Stimulated activated naive B cell treated with anti-CD40 and anti-IgM and Interleukin-4, amounts not matched to agents 10 μg/mL and 1 μg/mL and 100 μg/mL, for 72 hours (primary cell): Measurements from ENCODE around the gene TGFBR3L.
"Not testable (repeated sequence)": the region's sequence is repeated elsewhere in the genome, so short reads cannot be mapped to it uniquely, and the experiment has no call there.

Experiments
- ATAC-seq, 2 donors: fragments of 150-1000 bp; cut with Tn5 transposase; replicated peaks; 2 replicates each; pipeline ENCODE4 v1.10.0; 2021; ENCODE audit warnings: moderate library complexity in 1 of 2
- DNase-seq: peaks from one replicate; pipeline ENCODE4 v3.0.0; 2021
- H3K27ac Mint-ChIP-seq: one replicate; pipeline ENCODE4 v1.8.0; 2022; ENCODE audit warnings: mild to moderate bottlenecking, mixed read lengths
- H3K27me3 Mint-ChIP-seq, 2 donors: one replicate each; pipeline ENCODE4 v1.8.0; 2022; ENCODE audit warnings: mixed read lengths in 2 of 2
- H3K36me3 Mint-ChIP-seq, 2 donors: one replicate each; pipeline ENCODE4 v1.8.0; 2022; ENCODE audit warnings: mixed read lengths in 2 of 2, mild to moderate bottlenecking in 1 of 2
- H3K4me1 Mint-ChIP-seq, 2 donors: one replicate each; pipeline ENCODE4 v1.8.0; 2022; ENCODE audit warnings: mixed read lengths in 2 of 2, mild to moderate bottlenecking in 1 of 2
- H3K4me3 Mint-ChIP-seq, 2 donors: one replicate each; pipeline ENCODE4 v1.8.0; 2022; ENCODE audit warnings: mild to moderate bottlenecking in 2 of 2, mixed read lengths in 2 of 2, moderate library complexity in 1 of 2
- H3K9me3 Mint-ChIP-seq, 2 donors: one replicate each; pipeline ENCODE4 v1.8.0; 2022; ENCODE audit warnings: mixed read lengths in 2 of 2, mild to moderate bottlenecking in 1 of 2

The TGFBR3L gene

DNA sequence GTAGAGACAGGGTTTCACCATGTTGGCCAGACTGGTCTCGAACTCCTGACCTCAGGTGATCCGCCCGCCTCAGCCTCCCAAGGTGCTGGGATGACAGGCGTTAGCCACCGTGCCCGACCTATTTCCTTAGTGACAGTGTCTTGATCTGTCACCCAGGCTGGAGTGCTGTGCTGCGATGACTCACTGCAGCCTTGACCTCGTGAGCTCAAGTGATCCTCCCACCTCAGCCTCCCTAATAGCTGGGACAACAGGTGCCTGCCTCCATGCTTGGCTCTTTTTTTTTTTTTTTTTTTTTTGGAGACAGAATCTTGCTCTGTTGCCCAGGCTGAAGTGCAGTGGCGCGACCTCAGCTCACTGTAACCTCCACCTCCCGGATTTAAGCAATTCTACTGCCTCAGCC lies 15.4 kb downstream of the TGFBR3L start:
- not testable (repeated sequence) for H3K9me3 Mint-ChIP-seq, H3K27ac Mint-ChIP-seq, ATAC-seq, DNase-seq, H3K4me3 Mint-ChIP-seq, H3K27me3 Mint-ChIP-seq
- H3K36me3 Mint-ChIP-seq, result peaks cover 37 to 53% of the 10 kb centered on the region in 2 donors
- H3K4me1 Mint-ChIP-seq, result peaks cover 9 to 29% of the 10 kb centered on the region in 2 donors

DNA sequence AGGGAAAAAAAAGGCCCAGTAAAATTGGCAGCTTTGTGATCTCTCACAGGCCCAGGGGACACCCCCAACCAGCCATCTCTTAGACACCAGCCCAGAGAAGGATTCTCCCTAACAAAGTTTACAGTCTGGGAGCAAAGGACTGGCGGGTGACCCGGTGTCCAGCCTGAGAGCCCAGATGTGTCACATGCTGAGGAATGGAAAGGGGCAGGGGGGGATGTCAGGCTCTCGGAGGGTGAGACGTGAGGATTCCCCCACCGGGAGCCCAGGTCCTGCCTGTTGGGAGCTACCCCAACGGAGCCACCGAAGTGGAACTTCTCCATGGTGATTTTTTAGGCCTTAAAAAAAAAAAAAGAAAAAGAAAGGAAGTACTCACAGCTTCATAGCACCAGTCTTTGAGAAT lies 16.1 kb downstream of the TGFBR3L start:
- peaks cover 8 to 25% of the 10 kb centered on the region in 2 donors for H3K4me1 Mint-ChIP-seq
- H3K36me3 Mint-ChIP-seq, result peaks cover 38 to 56% of the 10 kb centered on the region in 2 donors
- H3K27ac Mint-ChIP-seq, result no peak overlapping the region
- H3K4me3 Mint-ChIP-seq, result no peak overlapping the region
- ATAC-seq, result no peak
- H3K27me3 Mint-ChIP-seq, result no peaks in the 10 kb centered on the region
- H3K9me3 Mint-ChIP-seq, result no peaks in the 10 kb centered on the region
- no peak for DNase-seq

DNA sequence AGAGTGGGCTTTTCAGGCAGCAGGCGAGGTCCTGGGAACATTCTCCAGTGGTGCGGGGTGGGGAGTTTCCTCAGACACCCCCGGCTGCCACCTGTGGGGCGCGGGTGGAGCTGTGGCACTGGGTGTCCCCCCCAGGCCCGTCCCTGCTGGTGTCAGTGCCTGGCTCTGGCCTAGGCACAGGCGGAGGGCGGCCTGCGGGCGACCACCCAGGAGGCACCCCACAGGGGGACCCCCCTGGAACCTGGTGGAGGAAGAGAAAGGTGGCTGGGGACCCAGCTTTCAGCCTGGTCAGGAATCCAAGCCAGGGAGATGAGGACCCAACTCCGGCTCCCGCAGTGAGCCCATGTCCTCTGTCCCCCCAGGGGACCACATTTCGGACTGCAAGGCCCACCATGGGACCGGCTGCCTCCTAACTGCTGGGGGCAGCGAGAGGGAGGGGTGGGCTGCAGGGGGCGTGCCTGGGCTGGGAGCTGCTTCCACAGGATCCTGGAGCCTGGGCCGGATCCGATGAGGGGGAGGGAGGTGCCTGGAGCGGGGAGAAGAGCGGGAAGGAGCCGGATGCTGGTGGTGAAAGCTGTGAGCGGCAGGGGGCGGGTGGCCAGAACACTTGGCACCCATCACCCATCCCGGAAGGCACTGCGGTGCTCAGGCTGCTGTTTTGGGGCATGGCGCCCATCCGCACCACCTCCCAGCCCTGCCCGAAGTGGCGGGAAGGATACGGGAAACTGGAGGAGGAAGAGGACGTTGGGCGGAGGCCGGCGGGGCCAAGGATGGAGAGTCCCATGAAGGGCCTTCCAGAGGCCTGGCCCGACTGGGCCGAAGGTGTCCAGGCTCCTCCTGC lies 16.8 kb downstream of the TGFBR3L start:
- H3K4me1 Mint-ChIP-seq, result peaks cover 5 to 22% of the 10 kb centered on the region in 2 donors
- no peak overlapping the region for H3K27ac Mint-ChIP-seq
- H3K4me3 Mint-ChIP-seq, result no peak overlapping the region
- no peaks in the 10 kb centered on the region for H3K9me3 Mint-ChIP-seq
- DNase-seq, result no peak
- no peaks in the 10 kb centered on the region for H3K27me3 Mint-ChIP-seq
- no peak for ATAC-seq
- H3K36me3 Mint-ChIP-seq, result peaks cover 40 to 60% of the 10 kb centered on the region in 2 donors

GRCh38 chr19:7932276-7932929 lies 17.8 kb downstream of the TGFBR3L start:
- no peaks in the 10 kb centered on the region for H3K9me3 Mint-ChIP-seq
- peaks cover 2 to 18% of the 10 kb centered on the region in 2 donors for H3K4me1 Mint-ChIP-seq
- DNase-seq (no peak), ATAC-seq (no peak)
- no peak overlapping the region for H3K27ac Mint-ChIP-seq
- H3K36me3 Mint-ChIP-seq, result peaks cover 43 to 58% of the 10 kb centered on the region in 2 donors
- no peak overlapping the region for H3K4me3 Mint-ChIP-seq
- no peaks in the 10 kb centered on the region for H3K27me3 Mint-ChIP-seq

DNA sequence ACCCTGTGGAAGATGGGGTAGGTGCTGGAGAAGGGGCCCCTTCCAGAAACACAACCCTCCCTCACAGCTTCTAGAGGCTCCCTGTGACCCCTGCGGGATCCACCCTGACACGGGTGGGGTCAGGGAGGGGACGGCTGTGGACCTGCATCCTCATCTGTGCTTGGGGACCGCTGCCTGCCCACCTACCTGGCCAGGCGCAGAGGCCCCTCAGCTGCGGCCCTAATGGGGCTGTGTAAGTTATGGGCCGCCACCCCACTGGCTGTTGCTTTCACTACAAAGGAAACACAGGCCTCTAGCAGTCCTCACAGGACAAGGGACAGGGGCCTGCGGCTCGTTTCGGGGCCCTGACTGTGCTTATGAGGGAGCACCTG lies 18.3 kb downstream of the TGFBR3L start:
- Mint-ChIP-seq H3K36me3 (peaks cover 46 to 59% of the 10 kb centered on the region in 2 donors), H3K4me3 (no peak overlapping the region), H3K4me1 (peaks cover 3 to 13% of the 10 kb centered on the region in 2 donors), H3K27ac (no peak overlapping the region), H3K9me3 (no peaks in the 10 kb centered on the region), H3K27me3 (no peaks in the 10 kb centered on the region)
- DNase-seq (no peak), ATAC-seq (no peak)

GRCh38 chr19:7933411-7933810 lies 18.8 kb downstream of the TGFBR3L start:
- H3K9me3 Mint-ChIP-seq, result no peaks in the 10 kb centered on the region
- no peak overlapping the region for H3K4me3 Mint-ChIP-seq
- ATAC-seq, result no peak
- peaks cover 41 to 54% of the 10 kb centered on the region in 2 donors for H3K36me3 Mint-ChIP-seq
- no peaks in the 10 kb centered on the region for H3K27me3 Mint-ChIP-seq
- H3K27ac Mint-ChIP-seq, result no peak overlapping the region
- peaks cover 1 to 10% of the 10 kb centered on the region in 2 donors for H3K4me1 Mint-ChIP-seq
- DNase-seq, result no peak

DNA sequence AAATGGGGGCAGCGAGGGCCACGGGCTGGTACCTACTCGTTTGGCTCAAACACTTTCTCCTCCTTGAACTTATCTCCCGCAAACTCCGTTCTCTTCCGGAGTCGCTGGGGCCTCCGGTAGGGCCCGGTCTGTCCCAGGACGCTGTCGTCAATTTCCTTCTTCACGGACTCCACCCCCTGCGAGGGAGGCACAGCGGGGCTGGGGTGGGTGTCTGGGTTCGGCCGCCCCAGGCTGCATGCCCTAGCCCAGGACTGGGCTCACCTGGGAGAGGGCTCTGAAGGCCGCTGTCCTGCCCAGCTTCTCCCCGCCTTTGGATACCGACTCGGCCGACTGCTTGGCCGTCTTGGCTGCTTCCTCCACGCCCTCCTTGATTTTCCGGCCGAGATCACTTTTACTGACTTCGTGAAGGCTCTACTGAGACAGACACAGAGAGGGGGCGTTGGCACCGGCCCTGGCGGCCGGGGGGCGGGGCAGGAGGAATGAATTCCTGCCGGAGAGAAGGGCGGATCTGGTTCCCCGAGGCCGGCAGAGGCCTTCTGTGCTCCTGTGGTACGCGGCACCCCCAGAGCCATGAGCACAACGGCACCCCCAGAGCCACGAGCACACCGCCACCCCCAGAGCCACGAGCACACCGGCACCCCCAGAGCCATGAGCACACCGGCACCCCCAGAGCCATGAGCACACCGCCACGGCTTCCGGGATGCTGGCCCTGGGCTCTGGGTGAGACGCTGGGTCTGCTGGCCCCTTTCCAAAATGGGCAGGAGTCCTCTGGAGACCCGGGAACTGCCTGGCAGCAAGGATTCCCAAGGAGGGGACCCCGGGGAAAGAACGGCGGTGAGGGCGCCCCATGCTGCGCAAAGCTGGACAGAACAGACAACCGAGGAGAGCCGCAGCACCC lies 19.4 kb downstream of the TGFBR3L start:
- no peak overlapping the region for H3K4me3 Mint-ChIP-seq
- peaks cover 41 to 55% of the 10 kb centered on the region in 2 donors for H3K36me3 Mint-ChIP-seq

DNA sequence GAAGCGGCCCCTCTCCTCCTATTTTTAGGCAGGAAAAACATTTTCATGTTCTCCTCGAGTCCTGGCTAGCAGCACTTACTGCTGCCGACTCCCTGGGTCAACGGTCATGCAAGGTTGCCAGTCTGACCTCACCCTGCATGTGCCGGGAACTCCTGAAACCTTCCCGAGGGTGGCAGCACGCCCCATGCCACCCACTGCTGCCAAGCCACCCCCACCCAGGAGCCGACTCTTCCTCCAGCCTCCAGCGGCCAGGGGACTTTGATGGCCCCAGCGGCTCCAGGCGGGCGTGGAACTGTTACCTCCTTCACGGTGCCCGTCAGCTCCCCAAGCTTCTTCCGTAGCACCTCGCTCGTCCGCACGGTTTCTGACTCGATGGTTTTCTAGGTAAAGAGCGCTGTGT lies 20.1 kb downstream of the TGFBR3L start:
- H3K9me3 Mint-ChIP-seq, result no peaks in the 10 kb centered on the region
- no peak overlapping the region for H3K27ac Mint-ChIP-seq
- H3K4me1 Mint-ChIP-seq, result peaks cover 4 to 5% of the 10 kb centered on the region in 2 donors
- peaks cover 36 to 48% of the 10 kb centered on the region in 2 donors for H3K36me3 Mint-ChIP-seq
- H3K4me3 Mint-ChIP-seq, result no peak overlapping the region
- DNase-seq (no peak), ATAC-seq (no peak)
- H3K27me3 Mint-ChIP-seq, result no peaks in the 10 kb centered on the region

More for the DNA sequence above, 19.4 kb downstream of the TGFBR3L start:
- DNase-seq (no peak), ATAC-seq (no peak)
- Mint-ChIP-seq H3K9me3 (no peaks in the 10 kb centered on the region), H3K4me1 (peaks cover 4 to 12% of the 10 kb centered on the region in 2 donors), H3K27me3 (no peaks in the 10 kb centered on the region), H3K27ac (no peak overlapping the region)

GRCh38 chr19:7940841-7941240 lies 26.2 kb downstream of the TGFBR3L start:
- Mint-ChIP-seq H3K27me3 (no peaks in the 10 kb centered on the region), H3K36me3 (peaks cover 25 to 27% of the 10 kb centered on the region in 2 donors), H3K4me3 (no peak overlapping the region), H3K27ac (peak overlapping the region; percentile 66), H3K4me1 (peaks cover 18 to 44% of the 10 kb centered on the region in 2 donors), H3K9me3 (no peaks in the 10 kb centered on the region)
- ATAC-seq (no peak), DNase-seq (no peak)

DNA sequence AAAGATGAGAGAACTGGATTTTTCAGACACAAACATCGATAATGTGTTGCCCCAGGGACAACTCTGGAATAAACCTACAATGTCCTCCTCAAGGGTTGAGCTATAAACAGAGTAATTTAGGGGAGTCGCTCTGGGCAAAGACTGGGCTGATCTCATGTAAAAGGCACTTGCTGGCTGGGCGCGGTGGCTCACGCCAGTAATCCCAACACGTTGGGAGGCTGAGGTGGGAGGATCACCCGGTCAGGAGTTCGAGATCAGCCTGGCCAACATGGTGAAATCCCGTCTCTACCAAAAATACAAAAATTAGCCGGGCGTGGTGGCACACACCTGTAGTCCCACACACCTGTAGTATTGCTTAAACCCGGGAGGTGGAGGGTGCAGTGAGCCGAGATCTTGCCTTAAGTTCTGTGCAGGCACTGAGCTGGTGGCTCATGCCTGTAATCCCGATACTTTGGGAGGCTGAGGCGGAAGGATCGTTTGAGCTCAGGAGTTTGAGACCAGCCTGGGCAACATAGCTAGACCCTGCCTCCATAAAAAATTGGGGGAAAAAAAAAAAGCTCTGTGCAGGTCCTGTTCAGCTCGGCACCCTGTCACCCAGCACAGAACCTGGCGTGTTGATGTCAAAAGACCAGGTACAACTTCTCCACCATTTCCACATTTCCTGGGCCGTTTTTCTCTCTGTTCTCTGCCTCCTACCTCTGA lies 27.4 kb downstream of the TGFBR3L start:
- peak overlapping the region; percentile 42 for H3K27ac Mint-ChIP-seq
- DNase-seq (no peak), ATAC-seq (no peak)
- peak overlapping the region; percentile 91 to 92 for H3K4me3 Mint-ChIP-seq
- H3K4me1 Mint-ChIP-seq, result peaks cover 18 to 50% of the 10 kb centered on the region in 2 donors
- H3K9me3 Mint-ChIP-seq, result no peaks in the 10 kb centered on the region
- H3K27me3 Mint-ChIP-seq, result no peaks in the 10 kb centered on the region
- H3K36me3 Mint-ChIP-seq, result peaks cover 17 to 22% of the 10 kb centered on the region in 2 donors

- peak overlapping the region; percentile 99 for H3K27ac Mint-ChIP-seq
- no peaks in the 10 kb centered on the region for H3K27me3 Mint-ChIP-seq
- peaks cover 12 to 16% of the 10 kb centered on the region in 2 donors for H3K36me3 Mint-ChIP-seq
- H3K9me3 Mint-ChIP-seq, result no peaks in the 10 kb centered on the region
- H3K4me3 Mint-ChIP-seq, result peak overlapping the region; percentile 91 to 92
- peaks cover 17 to 50% of the 10 kb centered on the region in 2 donors for H3K4me1 Mint-ChIP-seq
- no peak for DNase-seq
- peak; percentile 23 to 28 for ATAC-seq
Observed at GRCh38 chr19:7942981-7943443, 28.4 kb downstream of the TGFBR3L start.

- Mint-ChIP-seq H3K4me1 (peaks cover 17 to 50% of the 10 kb centered on the region in 2 donors), H3K4me3 (peak within 1 kb of the TSS; percentile 91 to 92), H3K27me3 (no peaks in the 10 kb centered on the region), H3K27ac (peak within 1 kb of the TSS; percentile 99), H3K36me3 (peaks cover 12 to 15% of the 10 kb centered on the region in 2 donors), H3K9me3 (no peaks in the 10 kb centered on the region)
- peak; percentile 99 for DNase-seq
- peak; percentile 97 for ATAC-seq
Observed at GRCh38 chr19:7943444-7944176, 29.0 kb downstream of the TGFBR3L start, which contains the start of gene TIMM44. Gene TIMM44, minus strand, starts transcription at chr19:7943666. Its CDS starts 15 bp downstream, at chr19:7943651.
